ENCODE data around the gene ZIM2.
A peak's percentile ranks its signal among the peaks of the same experiment; 100 is the strongest.

The ZIM2 gene

GRCh38 chr19:56746367-56746766, 94.2 kb downstream of the ZIM2 start:
- DNase-seq (ENCODE audit: low read depth): no peak
- H3K4me3 ChIP-seq (ENCODE audit: control insufficient read depth, low read depth, low read length): no peak overlapping the region
- no peak for TF ChIP-seq CTCF (IDR thresholded peaks at IDR 0.05; ENCODE audit: control insufficient read depth, insufficient read depth, low read depth, low read length, missing control alignments)

GRCh38 chr19:56740501-56740900, 100.0 kb downstream of the ZIM2 start:
- H3K4me3 ChIP-seq (ENCODE audit: control insufficient read depth, low read depth, low read length): no peak overlapping the region
- no peak for TF ChIP-seq CTCF (IDR thresholded peaks at IDR 0.05; ENCODE audit: control insufficient read depth, insufficient read depth, low read depth, low read length, missing control alignments)
- DNase-seq (ENCODE audit: low read depth): no peak

- H3K4me3 ChIP-seq (ENCODE audit: control insufficient read depth, low read depth, low read length): no peak overlapping the region
- no peak for DNase-seq (ENCODE audit: low read depth)
- TF ChIP-seq CTCF (IDR thresholded peaks at IDR 0.05; ENCODE audit: control insufficient read depth, insufficient read depth, low read depth, low read length, missing control alignments): no peak
Measured at GRCh38 chr19:56736571-56736970, 104.0 kb downstream of the ZIM2 start.

GRCh38 chr19:56732976-56733375, 107.5 kb downstream of the ZIM2 start:
- no peak for TF ChIP-seq CTCF (IDR thresholded peaks at IDR 0.05; ENCODE audit: control insufficient read depth, insufficient read depth, low read depth, low read length, missing control alignments)
- DNase-seq (ENCODE audit: low read depth): no peak
- H3K4me3 ChIP-seq (ENCODE audit: control insufficient read depth, low read depth, low read length): no peak overlapping the region

- H3K4me3 ChIP-seq (ENCODE audit: control insufficient read depth, low read depth, low read length): no peak overlapping the region
- no peak for TF ChIP-seq CTCF (IDR thresholded peaks at IDR 0.05; ENCODE audit: control insufficient read depth, insufficient read depth, low read depth, low read length, missing control alignments)
- no peak for DNase-seq (ENCODE audit: low read depth)
Measured at GRCh38 chr19:56727677-56728076, 112.8 kb downstream of the ZIM2 start.

GRCh38 chr19:56725829-56726424, 114.6 kb downstream of the ZIM2 start:
- H3K4me3 ChIP-seq (ENCODE audit: control insufficient read depth, low read depth, low read length): no peak overlapping the region
- no peak for DNase-seq (ENCODE audit: low read depth)
- peak; percentile 20 for TF ChIP-seq CTCF (IDR thresholded peaks at IDR 0.05; ENCODE audit: control insufficient read depth, insufficient read depth, low read depth, low read length, missing control alignments)
